Activated CD4-positive, alpha-beta T cell treated with anti-CD3 and anti-CD28 coated beads, Interleukin-2, amount 50 U/mL, for 16 hours (primary cell): ENCODE measurements around the gene ORM1.

Source experiments
- DNase-seq: peaks from one replicate; pipeline ENCODE4 v3.0.0-alpha.2; 2020

Gene ORM1

DNA sequence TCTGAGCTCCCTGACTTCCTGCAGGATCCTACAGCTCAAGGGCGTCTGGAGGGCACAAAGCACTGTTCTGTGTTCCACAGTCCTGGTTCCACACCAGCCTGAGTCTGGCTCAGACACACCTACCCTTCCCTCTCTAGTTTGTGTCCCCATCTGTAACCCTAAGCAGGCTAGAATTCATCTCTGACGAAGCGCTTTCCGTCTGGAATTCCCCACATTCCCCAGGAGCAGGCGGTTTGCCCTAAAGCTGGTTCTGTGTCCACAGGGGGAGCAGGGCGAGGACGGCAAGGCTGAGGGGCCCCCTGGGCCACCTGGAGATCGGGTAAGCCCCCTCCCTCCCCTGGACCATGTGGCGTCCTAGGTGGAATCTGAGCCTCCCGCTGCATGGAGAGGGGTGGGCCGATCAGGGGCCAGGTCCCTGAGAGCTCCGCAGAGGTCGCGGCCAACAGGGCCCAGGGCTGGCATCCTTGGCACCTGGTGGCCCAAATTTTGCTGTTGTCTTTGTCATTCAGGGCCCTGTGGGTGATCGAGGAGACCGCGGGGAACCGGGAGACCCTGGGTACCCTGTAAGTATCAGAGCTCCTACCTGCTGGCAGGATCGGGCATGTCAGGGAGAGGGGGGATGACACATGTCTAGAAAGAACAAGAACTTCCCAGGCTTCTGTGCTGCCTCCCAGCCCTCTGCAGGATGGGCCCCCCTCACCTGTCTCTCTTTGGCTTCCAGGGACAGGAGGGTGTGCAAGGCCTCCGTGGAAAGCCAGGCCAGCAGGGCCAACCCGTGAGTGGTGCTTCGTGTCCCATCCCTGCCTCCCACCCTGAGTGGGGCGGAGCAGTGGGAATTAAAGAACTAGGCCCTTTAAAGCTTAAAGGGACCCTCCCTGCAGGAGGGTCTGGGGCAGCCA, 34.5 kb upstream of the ORM1 start:
- DNase-seq = no peak

DNA sequence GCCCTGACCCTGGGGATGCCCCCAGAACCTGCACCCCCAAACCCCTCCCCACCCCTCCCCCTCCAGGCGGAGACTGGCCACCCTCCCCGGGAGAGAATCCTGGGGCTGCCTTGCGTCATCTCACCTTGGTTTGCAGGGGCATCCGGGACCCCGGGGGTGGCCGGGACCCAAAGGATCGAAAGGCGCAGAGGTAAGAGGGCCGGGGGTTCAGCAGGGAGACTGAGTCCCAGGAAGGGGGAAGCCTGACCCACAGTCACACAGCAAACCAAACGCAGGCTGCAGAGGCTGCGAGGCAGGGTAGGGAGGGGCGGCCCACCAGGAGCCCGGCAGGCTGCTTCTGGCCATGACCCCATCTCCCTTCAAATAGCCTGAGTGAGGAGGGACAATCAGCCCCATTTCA, 33.8 kb upstream of the ORM1 start:
- DNase-seq = no peak

- DNase-seq = no peak
Measured at GRCh38 chr9:114289571-114290481, 33.1 kb upstream of the ORM1 start.

DNA sequence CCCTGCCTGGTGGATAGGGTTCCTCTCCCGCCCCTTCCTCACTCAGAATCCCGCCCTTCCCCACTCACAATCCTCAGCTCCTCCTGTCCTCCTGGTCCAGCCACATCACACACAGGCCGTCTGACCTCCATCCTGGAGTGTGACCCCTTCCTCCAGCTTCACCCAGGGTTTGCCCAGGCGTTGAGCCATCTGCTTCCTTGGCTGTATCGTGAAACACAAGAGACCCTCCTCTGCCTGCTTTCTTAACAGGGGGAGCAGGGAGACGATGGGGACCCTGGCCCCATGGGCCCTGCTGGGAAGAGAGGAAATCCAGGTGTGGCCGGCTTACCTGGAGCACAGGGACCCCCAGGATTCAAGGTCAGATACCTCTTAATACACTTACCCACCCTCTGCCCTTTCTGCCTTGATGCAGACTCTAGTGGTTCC, 32.3 kb upstream of the ORM1 start:
- DNase-seq = no peak

GRCh38 chr9:114291064-114291474, 31.8 kb upstream of the ORM1 start:
- peak; percentile 64 for DNase-seq

DNA sequence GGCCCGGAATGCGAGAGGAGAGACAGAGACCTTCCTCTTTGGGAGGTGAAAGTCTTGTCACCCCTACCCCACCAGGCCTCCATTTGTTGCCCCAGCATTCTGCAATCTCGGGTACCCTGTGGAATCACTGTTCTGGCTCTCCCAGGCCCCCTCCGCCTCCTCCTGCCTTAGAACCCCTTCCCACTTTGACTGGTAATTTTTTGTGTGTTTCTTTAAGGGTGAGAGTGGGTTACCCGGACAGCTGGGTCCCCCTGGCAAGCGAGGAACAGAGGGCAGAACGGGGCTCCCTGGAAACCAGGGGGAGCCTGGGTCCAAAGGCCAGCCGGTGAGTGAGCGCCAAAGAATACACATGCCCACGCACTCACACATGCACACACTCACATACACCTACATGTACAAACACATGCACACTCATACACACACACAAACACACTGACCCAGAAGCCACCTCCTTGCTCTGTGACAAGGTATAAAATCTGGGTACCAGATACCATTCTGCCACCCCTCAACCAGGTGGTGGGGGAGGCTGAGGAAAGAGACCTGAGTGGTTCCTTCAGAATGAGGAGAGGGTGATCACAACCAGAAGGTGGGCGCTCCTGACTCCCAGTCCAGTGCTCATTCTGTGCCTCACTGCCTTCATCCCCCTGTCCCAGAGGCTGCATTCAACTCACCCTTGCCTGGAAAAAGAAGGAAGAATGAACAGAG, 30.9 kb upstream of the ORM1 start:
- DNase-seq = no peak

- DNase-seq = no peak
Measured at GRCh38 chr9:114294664-114295063, 28.2 kb upstream of the ORM1 start.

DNA sequence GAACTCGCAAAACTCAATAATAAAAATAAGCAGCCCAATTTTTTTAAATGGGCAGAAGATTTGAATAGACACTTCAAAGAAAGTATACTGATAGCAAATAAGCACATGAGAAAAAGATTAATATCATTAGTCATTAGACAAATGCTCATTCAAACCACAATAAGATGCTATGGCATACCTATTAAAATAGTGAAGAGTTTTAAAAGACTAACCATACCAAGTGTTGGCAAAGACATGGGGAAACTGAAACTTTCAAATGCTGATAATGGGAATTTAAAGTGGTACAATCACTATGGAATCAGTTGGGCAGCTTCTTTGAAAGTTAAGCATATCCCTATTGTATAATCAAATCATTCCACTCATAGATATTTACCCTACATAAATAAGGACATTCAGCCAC, 26.6 kb upstream of the ORM1 start:
- no peak for DNase-seq

DNA sequence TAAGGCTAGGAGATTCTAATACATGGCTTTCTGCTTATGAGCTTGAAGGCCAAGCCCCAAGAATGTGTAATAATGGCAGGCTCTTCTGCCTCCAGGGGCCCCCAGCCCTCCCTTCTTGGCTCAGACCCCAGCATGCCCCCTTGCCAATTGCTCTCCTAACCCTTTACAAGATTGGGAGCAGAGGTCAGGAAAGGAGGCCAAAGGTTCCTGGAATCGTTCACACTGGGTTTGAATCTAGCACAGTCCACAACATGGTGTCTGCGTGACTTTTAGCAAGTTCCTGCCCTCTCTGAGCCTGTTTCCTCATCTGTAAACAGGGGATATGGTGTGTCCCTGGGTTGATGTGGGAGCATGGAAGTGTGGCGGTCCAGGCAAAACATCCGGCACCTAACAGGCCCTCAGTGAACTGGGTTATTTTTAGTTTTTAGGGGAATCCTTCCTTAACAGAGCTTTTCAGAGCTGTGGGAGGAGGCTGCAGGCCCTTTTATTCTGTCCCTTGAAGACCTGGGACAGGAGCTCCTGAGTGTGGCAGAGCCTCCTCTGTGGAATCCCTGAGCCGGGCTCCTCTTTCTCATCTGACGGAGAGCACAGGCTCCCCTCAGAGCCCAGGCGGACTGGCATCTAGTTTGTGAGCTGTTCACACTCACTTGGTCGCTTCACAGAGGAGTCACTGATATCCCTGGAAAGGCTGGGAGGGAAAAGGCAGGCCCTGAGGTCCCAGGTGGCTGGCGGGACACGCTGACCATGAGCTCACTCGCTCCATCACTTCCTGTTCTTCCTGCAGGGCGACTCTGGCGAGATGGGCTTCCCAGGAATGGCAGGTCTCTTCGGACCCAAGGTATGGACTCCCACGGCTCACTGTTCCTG, 23.4 kb upstream of the ORM1 start:
- DNase-seq = no peak

DNA sequence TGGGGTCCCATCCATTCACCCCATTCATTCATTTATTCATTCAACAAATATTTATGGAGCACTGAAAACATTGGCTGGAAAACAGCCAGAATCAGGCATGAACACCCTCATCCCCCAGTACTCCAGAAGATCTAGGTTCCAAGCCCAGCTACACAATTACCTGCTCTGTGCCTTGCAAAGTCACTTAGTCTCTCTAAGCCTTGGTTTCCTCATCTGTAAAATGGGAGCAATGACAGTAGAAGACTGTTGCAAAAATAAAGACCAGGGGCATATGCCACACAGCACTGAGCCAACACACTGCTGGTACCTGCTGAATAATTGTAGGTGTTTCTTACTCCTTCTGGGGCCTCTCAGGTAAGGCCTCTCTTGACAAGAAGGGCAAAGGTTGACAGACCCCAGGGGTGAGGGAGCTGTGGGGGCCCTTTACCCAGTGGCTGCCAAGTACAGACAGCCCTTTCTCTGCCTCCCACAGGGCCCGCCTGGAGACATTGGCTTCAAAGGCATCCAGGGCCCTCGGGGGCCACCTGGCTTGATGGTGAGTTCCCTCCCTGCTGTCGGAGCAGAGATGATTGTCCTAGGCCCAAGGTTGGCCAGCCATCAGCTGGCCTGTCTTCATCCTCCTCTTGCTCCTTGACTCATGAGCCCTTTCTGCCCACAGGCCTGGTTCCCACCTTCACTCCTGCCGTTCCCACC, 22.6 kb upstream of the ORM1 start:
- DNase-seq = no peak

DNA sequence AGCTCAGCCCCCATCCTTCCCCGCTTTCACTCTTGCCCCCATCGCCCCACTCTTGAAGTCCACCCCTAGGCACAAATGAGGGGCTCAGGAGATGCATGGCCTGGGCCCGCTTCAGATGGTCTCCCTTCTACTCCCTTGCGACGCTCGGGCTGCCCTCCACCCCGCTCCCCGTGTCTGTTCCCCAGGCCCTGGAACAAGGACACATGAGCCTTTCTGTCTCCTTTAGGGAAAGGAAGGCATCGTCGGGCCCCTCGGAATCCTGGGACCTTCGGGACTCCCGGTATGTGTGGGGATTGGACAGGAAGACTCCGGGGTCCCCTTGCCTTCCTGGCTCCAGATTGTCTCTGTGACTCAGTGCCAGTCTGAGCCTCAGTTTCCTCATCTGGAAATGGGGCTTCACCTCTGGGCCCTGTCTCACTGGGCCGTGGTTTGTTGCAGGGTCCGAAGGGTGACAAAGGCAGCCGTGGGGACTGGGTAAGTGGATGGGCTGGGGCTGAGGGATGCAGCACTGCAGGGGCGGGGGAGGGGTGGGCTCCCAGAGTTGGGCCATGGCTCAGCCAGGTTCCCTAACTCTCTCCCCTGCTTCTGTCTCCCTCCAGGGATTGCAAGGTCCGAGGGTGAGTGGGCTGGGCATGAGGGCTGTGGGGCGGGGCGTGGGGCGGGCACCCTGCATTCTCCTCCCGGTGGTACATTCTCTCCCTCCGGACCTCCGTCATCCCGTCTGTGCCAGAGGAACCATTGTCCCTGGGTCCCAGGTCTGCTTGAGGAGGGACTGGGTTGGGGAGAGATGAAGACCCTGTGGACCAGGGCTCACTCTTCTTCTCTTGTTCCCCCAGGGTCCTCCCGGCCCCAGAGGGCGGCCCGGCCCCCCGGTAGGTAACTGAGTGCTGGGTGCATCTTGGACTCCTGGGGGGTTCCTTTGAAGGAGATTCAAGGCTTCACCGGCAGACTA, 21.8 kb upstream of the ORM1 start:
- no peak for DNase-seq

DNA sequence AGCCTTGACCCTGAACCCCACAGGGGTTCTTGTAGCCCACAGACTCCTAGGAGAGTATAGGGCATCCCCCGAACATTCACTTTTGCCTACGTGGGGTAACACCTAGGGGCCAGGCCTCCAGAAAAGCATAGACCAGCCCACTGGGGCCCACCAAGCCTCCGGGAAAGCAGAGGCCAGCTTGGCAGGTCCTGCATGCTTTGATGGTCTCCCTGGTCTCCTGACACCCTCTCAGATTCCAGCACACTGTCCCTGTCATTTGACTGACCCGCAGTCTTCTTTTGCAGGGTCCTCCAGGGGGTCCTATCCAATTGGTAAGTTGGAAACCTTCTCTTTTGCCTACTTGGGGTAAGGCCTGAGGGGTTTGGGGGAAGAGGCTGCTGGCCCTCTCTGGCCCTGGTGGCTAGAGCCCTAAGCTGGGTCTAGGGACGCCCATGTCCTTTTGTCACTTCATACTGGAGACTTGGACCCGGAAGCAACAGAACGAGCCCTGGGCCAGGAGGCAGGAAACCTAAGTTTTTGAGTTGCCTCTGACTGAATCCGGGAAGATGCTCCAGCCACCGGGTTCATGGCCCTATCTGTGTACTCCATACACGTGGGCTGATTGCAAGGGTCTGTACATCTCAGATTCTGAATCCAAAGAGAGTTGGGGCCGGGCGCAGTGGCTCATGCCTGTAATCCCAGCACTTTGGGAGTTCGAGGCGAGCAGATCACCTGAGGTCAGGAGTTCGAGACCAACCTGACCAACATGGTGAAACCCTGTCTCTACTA, 20.9 kb upstream of the ORM1 start:
- DNase-seq = no peak

DNA sequence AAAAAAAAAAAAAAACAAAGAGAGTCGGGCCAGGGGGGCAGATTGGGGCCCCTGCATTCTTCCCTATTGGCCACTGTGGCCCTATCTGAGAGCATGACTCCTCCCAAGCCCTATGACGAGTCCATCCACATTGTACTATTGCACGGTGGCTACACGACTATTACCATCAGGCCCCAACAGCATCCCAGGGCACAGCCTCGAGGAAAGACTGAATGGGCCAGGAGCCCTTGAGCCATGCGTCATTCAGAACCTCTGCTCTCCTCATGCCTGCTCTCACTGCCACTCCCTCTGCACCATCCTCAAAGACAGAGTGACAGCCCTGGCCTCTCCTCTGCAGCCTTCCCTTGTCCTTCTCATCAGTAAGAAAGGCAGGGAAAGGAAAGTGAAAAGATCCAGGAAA, 20.2 kb upstream of the ORM1 start:
- DNase-seq = no peak

DNA sequence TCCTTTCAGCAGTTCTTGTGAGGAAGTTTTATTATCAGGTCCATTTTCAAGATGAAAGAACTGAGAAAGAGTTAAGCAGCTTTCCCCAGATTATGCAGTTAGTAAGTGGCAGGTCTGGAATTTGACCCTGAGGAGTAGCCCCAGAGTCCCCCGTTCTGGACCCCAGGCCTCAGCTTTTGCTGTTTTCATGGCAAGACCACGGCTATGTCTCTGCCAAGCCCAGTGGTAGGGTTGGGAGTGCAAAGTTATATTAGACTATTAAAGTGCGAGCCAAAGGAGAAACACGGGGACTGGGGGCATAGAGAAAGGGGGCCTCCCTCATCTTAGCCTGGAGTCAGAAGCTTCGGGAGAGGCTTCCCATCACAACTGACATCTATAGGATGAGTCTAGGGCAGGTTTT, 19.3 kb upstream of the ORM1 start:
- DNase-seq = no peak

DNA sequence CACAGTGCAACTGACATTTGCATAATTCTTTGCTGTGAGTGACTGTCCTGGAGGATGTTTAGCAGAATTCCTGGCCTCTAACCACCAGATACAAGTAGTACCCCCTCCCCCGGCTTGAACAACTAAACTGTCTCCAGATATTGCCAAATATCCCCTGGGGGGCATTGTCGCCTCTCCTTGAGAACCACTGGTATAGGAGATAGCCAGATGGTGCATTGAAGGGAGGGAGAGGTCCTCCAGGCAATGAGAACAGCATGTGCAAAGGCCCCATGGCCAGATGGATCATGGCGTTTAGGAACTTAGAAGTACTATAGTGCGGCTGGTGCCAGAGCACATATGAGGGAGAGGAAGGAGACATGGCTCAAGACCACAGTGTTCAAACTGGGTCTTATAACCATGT, 18.9 kb upstream of the ORM1 start:
- no peak for DNase-seq

DNA sequence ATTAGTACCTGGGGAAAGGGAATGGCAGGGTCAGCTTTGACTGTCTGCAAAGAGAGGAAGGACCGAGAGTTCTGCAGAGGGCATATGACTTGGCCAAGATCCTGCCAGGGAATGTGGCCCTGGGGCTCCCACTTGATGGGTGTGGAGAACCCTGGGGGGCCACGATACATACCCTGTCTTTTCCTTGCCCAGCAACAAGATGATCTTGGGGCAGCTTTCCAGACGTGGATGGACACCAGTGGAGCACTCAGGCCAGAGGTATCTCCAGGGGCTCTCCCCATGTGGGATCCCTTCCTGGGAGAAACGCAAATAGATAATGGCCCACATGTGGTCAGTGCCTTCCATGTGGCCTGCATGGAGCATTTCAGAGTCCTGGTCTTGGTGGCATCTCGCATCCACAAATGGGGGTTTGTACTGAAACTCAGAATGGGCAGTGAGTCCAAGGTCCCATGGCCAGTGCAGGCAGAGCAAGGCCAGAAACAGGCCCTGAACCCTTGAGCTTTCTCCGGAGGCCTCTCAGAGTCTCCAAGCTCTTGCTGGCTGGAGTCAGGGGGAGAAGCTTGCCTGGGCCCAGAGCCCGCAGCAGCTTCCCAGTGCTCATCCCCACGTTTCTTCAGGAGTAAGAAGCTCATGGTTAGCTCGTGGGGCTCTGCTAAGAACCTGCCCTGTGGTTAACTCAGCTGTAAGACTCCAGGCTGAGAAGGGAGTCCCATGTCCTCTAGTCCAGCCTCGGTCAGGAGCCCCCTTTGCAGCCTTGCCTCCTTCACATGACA, 18.3 kb upstream of the ORM1 start:
- DNase-seq = no peak

DNA sequence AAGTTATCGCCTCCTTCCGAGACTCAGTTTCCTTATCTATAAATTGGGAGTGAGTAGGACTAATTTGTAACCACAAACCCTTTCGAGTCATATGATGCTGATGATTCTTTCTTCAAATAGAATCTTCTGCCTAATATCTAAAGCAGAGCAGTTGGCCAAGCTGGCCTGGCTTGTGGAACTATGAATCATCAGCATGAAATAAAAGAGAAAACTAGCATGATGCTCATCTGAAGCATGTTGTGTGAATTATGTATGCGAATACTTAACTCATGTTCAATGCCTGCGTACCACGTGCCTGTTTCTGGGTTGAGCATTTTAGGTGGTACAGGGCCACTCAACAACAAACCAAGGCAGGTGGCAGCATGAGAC, 15.0 kb upstream of the ORM1 start:
- DNase-seq = no peak

DNA sequence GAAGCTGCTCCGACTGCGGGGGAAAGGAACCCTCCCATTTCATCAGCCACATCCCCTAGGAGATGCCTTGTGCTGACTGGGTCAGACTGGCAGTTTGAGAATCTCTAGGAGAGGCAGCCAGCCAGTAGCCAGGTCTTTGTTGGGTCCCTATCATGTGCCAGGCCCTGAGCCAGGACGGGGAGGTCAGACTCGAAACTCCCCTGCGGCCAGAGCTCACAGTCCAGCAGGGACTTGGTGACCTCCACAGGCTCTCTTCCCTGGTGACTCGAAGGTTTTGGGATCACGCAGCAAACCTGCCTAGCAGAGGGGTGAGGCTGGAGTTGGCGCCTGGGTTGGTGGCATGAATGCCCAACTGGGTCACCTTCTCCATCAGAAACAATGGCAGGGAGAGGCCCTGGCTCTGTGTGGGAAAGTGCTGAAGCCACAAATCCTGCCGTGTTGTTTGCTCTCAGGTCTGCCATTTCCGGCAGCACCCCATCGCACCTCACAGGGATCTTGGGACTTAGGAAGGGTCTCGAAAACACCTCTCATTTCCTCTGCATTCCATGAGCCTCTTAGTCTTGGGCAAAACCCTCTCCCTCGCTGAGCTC, 14.4 kb upstream of the ORM1 start:
- no peak for DNase-seq

- no peak for DNase-seq
Measured at GRCh38 chr9:114309096-114309495, 13.8 kb upstream of the ORM1 start.
